CD4-positive, alpha-beta T cell treated with Interleukin-17A for 1 hour (primary cell): ENCODE measurements around the gene SERPINA6.
"Not testable (repeated sequence)": the region's sequence is repeated elsewhere in the genome, so short reads cannot be mapped to it uniquely, and the experiment has no call there.

Source experiments
- DNase-seq: peaks from one replicate; pipeline ENCODE4 v3.0.0-alpha.2; 2020

SERPINA6 gene, protein sequence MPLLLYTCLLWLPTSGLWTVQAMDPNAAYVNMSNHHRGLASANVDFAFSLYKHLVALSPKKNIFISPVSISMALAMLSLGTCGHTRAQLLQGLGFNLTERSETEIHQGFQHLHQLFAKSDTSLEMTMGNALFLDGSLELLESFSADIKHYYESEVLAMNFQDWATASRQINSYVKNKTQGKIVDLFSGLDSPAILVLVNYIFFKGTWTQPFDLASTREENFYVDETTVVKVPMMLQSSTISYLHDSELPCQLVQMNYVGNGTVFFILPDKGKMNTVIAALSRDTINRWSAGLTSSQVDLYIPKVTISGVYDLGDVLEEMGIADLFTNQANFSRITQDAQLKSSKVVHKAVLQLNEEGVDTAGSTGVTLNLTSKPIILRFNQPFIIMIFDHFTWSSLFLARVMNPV

DNA sequence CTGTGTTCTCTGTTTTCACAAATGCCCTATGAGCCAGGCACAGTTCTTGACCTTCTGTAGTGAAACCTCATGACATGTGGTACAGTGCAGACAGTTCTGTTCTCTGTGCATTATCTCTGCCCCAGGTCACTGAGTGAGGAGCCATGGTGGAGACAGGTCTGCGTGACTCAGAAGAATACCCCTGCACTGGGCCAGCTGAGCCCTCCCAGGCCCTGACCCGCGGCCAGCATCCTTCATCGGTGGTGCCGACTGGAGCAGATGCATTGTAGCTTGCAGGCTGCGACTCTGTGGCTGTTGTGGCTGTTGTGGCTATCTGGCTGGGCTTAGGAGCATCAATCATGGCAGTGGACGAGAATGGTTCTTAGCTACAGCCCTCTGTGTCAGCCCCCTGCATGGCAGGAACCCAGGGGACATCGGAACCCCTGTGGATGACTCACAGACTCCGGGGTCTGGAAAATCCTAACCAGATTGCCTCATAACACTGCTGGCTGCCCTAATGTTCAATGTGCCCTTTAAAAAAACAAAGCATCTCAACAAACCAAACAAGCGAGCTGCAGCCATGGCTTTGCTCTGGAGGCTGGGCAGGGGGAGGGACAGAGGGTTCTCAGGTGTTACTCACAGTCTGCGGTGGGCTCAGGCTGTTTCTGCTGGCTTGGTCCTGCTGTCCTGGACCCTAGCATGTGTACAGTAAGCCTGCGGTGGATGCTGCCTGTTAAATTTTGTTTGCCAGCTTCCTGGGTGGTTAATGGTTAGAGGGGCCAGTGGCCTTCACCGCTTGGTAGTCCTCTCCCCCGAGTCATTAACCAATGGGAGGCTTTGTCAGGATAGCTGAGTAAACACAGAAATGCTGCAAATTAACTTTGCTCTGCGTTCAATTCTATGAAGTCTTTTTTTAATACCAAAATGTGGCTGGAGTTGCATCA is at the start of gene SERPINA6:
Gene SERPINA6 (minus strand): TSS at position 689 of the 923 bp plus-strand sequence. CDS start 8,688 bp downstream, outside the sequence.
- DNase-seq: no peak

DNA sequence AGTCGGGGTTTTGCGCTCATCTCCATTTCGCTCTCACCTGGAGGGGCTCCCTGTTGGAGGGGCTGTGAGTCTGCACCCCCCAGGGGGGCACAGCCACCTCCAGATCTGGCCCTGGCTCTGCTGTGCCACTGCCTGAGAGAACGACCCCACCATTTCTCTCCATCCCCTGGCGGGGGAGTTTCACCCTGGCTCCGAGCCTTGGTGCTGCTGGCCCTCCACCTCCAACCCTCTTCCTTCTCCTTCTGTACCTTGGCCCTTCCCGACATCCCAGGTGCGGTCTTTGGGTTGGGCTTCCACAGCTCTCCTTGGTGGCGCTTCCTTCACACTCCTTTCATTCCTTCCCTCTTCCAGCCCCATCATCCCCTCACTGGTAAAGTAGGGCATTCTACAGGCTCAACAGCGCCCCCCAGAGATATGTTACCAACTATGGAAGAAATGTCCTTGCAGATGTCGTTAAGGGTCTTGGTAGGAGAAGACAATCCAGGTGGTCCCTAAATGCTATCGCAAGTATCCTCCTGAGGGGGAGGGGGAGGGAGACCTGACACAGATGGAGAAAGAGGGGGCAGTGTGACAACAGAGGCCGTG is 49.0 kb upstream of the SERPINA6 start:
- DNase-seq: no peak

DNA sequence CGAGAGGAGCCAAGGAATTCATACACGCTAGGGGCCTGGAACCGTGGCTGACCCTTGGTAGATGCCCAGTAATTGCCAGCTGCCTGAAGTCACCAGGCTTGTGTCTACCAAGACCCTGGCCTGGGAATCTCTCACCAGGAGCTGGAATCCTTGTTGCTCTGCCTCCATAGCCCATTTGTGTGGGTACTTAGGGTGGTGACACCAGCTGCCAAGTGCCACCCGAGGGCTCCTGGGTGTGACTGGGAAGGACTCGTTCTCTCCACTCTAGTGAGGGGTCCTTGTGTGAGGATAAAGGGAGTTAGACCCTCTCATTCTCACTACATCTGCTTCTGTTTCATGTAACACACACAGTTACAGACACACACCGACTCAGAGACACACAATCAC is 47.4 kb upstream of the SERPINA6 start:
- no peak for DNase-seq

DNA sequence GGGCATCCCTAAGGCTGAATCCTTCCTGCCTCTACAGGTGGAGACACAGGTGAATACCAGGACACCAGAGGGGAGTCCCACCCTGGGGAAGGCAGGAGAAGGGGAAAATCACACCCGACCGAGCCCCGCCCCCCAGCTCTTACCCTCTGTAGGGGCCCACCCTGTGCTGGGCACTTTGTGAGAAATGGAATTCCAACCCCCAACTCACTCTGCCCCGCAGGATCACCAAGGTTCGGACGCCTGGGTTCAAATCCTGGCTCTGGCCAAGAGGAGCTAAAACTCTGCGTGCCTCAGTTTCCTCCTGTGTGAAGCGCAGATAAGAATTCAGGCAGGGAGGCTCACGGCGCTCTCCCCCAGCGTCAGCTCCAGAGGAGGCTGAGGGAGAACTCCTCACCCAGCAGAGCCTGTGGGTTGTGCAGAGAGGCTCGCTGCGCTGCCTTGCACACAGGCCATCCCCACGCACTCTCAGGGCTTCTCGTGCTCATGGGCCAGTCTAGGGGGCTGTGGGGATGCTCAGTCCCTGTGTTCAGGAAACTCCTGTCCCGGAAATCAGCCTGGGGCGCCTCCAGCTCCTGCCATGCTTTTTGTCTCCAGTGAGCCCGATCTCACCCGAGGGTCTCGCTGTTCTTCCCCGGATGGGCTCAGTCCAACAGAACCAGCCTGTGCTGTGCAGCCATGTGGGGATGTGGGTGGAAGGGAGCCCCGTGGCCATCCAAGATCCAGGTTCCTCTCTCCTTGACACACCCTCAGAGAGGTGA is 46.8 kb upstream of the SERPINA6 start:
- DNase-seq: not testable (repeated sequence)

DNA sequence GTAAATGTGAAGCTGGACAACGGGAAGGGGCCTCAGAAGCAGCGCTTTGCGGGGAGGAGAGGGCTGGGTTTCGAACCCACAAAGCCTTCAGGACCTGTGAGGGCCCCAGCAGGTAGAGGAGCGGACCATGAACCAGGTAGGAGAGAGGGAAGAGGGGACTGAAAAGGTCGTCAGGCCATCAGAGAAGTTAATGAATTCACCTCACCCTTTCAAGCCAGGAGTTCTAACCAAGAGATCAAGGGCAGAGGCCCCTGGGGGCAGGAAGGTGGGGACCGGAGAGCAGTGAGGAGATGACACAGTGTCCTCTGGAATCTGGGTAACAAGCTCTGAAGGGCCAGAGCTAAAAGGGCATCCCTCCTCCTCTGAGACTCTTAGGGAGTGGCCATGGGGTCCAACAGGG is 45.8 kb upstream of the SERPINA6 start:
- DNase-seq: no peak

DNA sequence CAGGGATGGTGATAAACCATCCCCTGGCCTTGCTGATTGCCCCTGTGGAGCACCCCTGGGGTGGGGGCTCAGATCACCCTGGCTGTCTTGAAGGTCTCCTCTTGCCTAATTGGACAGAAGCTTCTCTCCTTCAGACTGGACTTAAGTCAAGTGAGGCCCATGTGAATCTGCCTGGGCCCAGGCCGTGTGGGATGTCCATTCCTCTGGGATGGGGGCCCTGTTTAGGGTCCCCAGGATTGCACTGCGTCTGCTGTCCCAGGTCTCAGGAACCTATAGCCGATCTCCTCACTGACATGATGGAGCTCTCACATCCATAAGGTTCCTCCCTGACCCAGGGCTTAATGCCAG is 45.1 kb upstream of the SERPINA6 start:
- no peak for DNase-seq

DNA sequence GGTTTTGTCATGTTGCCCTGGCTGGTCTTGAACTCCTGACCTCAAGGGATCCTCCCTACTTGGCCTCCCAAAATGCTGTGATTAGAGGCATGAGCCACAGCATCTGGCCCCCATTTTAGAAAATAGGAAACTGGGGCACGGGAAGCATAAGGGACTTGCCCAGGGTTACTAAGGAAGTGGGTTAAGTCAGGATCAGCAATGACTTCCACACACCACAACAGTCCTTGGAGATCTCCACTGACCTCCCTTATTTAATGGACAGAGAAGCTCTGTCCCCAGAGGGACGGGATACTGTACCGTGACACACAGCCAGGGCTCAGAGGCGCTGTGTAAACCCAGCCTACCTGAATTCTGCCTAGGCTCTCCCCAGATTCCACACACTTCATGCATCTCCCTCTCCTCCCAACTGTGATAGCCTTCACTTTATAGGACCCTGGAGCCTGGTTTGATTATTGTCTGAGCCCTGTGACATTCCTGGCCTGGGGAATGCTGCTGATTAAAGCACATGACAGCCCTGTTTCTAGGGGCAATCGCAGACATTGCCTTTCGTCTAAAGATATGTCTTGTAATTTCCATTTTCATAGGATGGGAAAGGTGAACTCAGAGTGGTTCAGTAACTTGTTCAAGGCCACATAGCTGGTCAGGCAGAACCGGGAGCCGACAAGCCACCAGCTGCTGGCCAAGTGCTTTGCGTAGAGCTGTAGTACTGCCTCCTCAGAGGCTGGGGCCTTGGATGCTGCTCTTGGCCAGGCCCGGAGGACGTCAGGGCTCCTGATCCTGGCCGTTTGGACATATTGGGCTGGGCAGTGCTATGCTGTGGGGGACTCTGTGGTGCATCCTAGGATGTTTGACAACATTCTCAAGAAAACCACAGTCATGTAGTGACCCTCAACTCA is 44.5 kb upstream of the SERPINA6 start:
- DNase-seq: no peak

DNA sequence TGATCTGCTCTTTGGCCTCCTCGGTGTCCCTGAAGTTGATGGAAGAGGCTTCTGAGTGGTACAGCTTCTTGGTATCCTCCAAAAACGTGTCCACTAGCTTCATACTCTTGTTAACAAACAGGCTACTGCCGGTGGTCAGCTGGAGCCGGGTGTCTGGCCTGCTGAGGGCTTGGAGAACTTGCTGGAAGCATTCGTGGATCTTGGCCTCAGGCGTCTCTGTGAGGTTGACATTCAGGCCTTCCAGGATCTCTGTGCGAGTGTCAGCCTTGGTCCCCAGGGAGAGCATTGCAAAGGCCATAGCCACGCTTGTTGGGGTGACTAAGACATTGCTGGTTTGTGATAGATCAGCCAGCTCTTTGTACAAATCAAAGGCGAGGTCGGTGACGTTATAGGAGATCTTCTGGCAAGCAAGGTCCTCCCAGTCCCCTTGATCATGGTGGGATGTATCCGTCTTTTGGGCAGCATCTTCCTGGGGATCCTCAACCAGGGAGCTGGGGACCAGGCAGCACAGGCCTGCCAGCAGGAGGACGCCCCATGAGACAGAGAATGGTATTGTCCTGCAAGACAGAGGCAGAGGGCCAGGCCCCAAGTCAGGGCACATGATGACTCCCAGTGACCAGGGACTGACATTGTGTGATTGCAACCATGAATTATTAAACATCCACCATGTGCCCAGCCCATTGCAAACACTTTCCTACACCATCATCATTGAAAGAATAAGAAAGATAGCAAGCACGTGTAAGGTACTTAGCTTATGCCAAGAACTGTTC is 43.2 kb upstream of the SERPINA6 start, which contains the start of gene SERPINA2:
Gene SERPINA2 (minus strand): TSS at position 553 of the 770 bp plus-strand sequence.
- no peak for DNase-seq

DNA sequence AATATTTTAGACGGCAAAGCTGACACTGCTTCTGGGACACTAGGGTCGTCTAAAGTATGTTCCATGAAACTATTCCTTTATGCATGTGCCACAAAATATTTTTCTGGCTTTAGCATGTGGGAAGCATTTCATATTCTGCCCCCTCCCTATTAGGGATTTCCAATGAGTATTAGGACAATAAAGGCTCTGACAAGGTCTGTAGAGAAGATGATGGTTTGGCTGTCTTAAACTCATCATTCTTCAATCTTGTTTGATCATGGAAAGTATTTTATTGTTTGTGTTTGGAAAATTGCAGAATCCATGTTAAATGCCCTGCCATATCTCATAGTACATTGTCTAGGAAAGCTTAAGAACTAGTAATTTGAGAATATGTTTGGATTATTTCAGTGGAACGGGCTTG is 42.5 kb upstream of the SERPINA6 start:
- DNase-seq: no peak

DNA sequence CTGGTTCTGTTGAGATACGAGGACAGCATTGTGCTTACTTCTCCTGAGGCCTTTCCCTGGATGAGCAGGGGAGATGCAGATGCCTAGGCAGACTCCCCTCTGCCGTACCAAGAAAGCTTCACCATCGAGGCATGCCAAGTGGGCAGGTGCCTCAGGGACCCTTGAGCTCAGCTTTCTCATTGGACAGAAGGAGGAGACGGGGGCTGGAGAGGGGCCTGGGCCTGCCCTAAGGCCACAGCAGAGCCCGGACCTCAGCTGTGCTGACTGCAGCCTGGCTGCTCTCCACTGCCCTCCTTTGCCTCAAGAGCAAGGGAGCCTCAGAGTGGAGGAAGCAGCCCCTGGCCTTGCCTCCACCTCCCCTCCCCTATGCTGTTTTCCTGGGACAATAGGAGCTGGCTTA is 41.8 kb upstream of the SERPINA6 start:
- DNase-seq: no peak

DNA sequence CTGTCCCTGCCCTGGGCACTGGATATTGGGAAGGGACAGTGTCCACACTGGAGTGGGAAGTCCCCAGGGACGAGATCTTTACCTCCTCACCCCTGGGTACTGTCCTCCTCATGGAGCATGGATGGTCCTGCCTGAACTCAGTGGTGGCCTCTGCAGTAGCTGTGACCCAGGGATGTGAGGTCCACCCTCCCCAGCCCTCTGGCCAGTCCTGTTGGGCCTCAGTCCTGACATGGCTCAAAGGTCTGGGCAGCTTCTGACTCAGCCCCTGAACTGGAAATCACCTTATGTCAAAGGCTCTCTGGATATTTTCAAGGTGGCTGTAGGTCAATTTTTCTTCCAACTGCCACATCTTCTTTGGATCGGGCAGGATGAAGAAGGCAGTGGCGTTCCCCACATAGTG is 40.9 kb upstream of the SERPINA6 start:
- no peak for DNase-seq

DNA sequence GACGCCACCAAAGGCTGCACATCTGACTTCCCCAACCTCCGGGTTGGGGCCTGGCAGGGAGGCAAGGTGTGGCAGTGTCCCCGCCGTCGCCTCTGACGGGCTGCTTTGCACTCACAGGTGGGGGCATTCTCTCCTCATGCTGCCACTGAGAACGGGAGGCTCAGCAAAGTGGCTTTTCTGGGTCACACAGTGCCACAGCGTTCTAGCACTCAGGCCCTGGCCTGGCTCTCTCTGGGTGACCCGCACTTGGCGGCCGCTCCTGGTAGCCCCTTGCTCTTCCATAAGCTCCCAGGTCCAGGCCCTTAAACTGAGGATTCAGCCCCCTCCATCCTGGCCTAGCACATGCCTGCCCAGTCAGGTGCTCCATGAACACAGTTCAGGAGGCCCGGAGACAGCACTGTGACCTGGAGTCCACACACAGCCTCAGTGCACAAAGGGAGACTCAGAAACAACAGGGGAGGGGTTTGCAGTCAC is 40.1 kb upstream of the SERPINA6 start:
- no peak for DNase-seq

DNA sequence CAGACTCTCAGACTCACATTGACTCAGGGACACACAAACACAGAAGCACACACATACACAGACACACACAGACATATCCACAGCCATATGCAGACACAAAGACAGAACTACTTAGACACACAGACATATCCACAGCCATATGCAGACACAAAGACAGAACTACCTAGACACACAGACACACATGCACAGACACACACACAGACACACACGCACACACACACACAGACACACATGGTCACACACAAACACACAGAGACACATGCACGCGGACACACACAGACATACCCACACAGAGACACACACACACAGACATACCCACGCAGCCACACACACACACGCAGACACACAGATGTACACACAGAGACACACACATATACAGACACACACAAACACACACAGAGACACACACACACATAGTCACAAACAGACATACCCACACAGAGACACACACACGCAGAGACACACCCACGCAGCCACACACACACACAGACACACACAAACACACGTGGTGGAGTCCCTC is 39.5 kb upstream of the SERPINA6 start:
- no peak for DNase-seq

DNA sequence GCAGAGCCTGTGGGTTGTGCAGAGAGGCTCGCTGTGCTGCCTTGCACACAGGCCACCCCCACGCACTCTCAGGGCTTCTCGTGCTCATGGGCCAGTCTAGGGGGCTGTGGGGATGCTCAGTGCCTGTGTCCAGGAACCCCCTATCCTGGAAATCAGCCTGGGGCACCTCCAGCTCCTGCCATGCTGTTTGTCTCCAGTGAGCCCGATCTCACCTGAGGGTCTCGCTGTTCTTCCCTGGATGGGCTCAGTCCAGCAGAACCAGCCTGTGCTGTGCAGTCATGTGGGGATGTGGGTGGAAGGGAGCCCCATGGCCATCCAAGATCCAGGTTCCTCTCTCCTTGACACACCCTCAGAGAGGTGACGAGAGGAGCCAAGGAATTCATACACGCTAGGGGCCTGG is 38.5 kb upstream of the SERPINA6 start:
- DNase-seq: no peak

DNA sequence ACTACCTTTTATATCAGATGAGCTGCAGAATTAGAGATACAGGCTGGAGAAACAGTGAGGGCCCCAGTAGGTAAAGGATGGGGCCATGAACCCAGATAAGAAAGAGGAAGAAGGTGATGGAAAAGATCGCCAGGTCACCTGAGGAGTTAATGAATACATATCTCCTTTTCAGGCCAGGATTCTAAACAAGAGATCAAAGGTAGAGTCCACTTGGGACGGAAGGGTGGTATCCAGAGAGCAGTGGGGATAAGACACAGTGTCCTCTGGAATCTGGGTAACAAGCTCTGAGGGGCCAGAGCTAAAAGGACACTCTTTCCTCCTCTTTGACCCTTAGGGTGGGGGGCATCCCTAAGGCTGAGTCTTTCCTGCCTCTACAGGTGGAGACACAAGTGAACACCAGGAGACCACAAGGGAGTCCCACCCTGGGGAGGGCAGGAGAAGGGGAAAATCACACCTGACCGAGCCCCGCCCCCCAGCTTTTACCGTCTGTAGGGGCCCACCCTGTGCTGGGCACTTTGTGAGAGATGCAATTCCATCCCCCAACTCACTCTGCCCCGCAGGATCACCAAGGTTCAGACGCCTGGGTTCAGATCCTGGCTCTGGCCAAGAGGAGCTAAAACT is 37.9 kb upstream of the SERPINA6 start:
- DNase-seq: no peak

DNA sequence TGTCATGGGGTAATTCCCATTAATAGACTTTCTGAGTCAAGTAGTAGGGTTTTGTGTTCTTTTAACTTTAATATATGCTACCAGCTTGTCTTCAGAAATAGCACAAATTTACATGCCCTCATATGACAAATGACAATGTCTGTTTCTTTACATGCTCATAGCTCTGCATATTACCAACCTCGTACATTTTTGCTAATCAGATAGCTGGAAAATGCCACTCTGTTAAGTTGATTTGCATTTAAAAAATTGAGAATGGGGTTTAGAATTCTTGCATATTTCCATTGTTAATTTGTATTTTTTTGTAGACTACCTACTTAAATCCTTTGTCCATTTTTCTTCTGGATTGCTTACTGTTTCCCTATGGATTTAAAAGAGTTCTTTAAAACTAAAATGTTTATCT is 34.0 kb upstream of the SERPINA6 start:
- no peak for DNase-seq

DNA sequence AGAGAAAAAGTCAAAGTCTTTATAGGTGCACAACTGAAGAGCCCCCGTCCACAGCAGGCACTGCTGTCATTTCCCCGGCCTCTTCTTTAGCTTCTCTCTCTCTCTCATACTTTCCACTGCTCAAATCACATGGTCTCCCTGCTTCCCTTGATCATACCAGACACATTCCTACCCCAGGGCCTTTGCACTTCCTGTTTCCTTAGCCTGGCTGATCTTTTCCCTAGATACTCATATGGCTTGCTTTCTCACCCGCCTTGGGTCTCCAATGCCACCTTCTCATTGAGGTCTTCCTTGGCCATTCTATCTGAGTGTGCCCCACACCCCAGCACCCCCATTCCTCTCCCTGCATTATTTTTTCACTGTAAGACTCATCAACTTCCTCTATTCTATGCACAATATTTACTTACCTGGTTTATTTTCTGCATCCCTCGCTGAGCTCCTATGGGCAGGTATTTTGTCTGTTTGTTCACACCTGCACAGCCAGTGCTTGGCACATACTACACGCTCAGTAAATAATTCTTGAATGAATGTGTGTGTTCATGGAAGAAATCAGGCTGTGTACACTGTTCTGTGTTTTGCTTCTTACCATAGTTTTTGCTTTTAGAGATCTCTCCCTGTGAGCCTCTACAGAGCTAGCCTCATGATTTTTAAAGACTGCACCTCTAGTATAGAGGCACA is 33.4 kb upstream of the SERPINA6 start:
- no peak for DNase-seq

DNA sequence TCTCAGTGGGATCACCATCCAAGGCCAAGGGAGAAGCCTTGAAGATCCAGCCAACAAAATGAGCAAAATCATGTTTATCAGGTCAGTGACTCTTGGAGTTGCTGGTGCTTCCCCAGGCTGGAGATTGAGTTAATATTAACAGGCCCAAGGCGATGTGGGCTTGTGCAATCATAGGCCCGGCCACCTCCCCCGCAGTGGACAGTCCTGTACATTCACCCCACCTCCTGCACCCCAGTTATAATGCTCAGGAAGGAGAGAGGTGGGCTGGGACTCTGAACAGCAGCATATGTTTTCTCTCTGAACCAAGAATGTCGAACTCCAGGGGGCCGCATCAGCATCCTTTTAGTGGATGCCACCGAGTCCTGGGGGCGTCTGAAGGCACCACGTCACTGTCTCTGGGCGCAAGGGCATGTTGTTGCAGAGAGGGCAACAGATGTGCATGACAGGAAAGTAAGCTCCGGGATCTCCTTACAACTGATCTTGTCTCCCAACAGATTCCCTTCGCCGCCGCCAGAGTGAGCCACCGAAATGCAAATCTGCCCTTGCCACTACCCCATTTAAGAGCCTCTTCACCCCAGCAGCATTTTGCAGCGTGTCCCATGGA is 32.2 kb upstream of the SERPINA6 start:
- DNase-seq: peak; percentile 14

DNA sequence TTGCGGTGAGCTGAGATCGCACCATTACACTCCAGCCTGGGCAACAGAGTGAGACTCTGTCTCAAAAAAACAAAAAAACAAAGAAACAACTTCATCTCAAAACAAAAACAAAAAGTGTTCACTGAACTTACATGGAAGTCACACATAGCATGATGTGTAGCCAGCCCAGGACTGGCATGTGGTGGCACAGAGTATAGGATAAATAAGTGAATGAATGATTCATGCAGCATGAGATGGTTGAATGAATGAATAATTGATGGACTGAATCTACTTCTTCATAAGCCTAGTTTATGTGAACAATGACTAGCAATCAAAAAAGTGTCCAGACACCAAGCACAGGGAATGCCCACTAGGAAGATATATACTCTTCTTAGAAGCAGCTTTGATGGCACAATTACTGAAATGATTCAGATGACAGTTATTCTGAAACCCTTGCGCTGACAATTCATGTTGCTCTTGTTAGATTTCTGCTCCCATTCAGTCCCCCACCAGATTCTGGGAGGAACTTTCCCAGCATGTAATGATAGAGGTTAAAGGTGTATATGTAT is 31.6 kb upstream of the SERPINA6 start:
- no peak for DNase-seq
